SW480 (cell line): ENCODE measurements around the gene PTPRK.

Experiments
- DNase-seq: peaks from one replicate; pipeline ENCODE4 v3.0.0-alpha.2; 2016; ENCODE audit warnings: low spot score

Gene PTPRK

DNA sequence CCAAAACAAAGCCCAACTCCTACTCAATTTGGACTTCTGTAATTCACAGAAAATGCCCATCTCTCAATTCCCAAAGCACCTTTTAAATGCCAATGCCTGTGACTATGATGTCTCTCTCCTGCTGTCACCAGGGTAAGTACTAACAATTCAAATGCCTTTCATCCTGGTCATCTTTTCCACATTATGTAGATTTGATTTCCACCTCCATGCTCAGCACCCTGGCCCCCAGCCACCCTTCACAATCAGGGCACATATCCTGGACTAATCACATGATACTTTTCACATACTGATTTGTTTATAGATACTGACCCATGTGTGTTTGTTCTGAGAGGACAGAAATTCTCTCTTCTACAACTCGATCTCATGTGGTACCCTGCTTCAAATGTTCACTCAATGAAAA, 236.3 kb downstream of the PTPRK start:
- no peak for DNase-seq

DNA sequence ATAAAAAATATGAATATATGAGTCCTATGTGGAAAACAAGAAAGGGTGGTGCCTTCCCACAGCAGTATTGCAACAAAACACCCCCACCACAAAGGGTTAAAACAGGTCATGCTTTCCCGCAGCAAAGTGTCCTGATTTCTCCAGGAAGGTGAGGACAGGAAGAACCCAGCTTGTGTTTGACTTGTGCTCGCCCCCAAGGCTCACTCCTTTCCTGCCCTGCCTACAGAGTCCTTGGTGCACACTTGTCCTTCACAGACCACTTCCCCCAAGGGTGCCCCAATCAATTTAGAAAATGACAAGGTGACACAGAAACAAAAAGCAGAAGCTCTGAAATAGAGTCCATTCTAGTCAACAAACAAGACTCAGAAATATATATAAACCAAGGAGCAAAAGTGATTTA, 237.4 kb downstream of the PTPRK start:
- no peak for DNase-seq

DNA sequence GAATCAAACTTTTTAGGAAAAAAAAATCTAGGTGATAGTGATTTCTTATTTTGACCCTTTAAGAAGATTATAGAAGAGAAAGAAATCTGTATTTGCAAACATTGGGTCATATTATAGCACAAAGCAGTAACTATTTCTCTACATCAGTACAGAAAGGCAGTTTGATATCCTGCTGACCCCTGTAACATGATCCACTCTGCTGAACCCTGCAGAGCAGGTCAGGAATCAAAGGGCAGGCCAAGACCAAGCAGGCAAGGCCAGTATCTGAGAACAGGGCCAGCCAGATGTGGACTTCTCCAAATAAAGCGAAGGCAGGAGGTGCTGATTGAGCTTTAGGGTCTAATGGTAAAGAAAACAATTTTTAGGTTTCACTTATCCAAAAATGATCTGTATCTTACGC, 239.4 kb downstream of the PTPRK start:
- DNase-seq, result no peak

DNA sequence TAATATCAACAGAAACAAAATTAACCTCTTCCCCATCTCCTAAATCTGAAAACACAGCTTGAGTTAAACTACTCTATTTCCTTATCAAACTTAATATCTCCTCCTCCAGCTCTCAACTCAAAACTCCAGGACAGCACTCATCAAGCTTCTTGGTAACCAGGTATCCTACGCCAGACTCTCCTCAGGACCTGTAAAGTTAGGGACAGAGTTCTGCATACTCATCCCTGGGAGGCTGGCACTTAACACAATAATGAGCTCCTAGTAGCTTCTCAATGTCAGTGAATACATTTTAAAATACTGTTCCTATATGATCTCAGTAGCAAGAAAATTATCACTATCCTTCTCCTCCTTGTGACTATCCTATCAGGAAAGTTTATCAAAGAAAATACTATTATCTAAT, 240.3 kb downstream of the PTPRK start:
- DNase-seq, result no peak

DNA sequence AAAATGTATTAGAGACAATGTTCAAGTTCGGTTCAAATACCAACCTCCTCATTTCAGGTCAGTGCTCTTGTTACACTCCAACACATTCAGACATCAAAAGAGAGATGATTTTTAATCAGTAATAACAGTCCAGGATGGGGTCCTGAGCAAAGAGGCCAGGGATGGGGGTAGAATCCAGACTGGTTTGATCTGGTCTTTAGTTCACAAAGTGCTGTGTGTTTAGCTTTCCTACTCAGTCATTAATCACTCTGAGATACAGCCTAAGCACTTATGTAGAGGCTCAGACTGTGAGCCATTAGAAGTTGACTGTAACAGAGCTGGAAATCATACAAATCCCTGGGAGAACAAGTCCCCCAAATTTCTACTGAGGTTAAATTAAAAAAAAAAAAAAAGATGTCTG, 241.6 kb downstream of the PTPRK start:
- no peak for DNase-seq

DNA sequence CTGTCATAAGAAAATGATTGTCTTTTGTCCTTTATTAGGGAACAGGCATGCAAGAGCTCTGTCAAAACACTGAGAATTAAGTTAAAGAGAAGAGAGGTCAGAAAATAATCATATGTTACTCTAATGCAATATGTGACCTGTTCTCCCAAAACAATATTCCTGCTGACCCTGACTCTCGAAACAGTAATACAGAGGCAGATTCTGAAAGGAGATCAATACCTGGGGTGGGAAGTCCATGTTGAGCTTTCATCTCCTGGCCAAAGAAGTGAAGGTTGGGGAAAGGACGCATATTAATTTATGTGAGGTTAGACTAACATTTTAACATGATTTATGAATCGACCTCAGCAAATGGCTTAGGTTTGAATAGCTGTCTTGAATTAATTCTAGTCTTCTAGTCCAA, 243.0 kb downstream of the PTPRK start:
- DNase-seq, result no peak

DNA sequence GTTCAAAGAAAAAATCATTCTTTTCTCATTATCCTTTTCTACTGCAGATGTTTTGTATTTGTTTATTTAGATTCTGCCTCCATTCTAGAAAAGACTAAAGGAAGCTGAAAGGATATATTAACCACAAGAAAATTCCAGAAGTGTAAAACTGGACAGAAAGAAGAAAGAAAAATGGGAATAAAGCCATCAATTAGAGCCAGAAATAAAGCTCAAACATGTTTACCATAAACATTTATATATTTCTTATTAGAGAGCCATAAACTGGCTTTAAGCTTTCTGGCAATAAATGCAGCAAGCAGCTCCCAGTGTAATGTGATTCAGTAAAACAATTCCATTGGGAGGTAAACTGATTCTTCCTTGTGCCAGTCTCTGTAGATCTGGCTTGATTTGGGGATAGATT, 244.1 kb downstream of the PTPRK start:
- DNase-seq, result no peak

DNA sequence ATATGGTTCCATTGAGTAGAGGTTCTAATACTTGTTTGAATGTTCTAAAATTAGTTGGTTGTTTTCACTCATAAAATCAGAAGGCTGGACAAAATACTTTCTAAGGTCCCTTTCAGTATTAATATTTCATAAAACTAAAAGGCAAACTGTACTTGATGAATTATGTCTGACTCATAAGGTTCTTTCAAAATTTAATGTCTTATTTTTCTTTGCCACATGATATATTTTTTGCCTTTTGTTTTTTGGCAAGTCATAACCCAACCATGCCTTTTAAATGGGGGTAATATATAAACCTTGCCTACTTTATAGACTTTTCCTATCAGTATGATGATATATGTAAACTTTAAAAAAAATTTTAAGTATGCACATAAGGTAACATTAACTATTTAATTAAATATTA, 244.7 kb downstream of the PTPRK start:
- DNase-seq, result no peak

DNA sequence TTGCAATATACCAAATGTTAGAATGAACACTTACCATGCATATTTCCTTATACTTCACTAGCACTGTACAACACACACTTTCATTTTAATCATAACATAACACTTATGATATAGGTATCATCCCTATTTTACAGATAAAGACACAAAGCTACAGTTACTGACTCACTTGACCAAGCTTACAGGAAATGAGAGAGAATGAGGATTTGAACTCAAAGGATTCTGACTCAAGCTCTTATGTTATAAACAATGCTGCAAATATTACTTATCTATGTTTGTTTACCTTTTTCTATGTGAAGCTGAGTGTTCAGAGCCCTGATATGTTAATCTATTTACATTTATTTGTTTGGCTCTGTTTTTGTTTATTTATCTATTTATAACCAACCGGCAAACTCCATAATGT, 245.4 kb downstream of the PTPRK start:
- no peak for DNase-seq

DNA sequence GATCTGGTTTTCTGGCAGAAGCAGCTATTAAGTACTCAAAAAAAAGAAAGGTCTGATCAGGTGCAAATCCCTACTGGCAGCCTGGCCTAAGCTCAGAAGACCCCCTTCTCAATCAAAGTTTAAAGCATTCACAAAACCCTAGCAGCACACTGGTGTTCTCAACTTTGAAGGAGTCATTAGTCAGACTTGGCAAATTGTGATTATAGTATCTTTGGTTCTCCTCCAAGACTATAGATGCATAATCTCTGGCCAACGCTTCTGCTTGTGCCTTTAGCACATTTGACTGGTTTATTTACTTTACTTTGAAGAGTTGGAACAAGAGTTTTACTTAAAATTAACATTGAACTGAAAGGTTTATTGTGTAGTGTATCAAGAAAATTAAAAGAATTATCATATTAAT, 248.9 kb downstream of the PTPRK start:
- no peak for DNase-seq

DNA sequence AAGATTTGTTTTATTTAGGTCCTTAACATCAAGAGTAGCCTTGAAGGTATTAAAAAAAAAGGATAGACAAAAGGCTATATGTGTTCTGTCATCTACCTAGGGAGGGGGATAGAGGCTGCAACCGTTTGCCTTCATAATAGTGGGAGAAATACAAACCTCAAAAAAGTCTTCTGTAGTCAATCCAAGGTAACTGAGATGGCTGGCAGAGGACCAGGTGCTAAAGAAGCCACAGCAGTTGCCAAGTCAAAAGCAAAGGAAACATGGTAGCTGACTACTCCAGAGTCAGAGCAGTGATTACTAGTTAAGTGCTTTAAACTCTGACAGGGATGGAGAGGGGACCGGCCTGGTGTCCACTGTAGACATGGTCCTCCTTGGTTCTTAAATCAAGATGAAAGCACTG, 249.4 kb downstream of the PTPRK start:
- no peak for DNase-seq

DNA sequence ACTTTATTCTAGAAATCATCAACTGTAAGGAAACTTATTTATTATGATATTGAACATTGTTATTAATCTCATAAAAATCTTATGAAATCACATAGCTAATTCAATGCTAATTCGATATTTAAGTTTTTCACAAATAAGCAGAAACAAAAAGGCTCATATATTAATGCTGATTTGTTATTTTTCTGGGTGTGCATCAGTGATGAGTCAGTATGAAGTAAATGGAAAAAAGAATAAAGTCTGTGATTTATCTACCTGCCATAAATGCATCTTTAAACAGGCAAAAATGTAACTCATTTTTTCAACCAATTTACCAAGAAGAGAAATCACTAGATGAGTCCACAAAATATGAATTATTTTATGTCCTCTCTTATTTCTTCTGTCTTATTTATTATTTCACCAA, 253.5 kb downstream of the PTPRK start:
- DNase-seq, result no peak

DNA sequence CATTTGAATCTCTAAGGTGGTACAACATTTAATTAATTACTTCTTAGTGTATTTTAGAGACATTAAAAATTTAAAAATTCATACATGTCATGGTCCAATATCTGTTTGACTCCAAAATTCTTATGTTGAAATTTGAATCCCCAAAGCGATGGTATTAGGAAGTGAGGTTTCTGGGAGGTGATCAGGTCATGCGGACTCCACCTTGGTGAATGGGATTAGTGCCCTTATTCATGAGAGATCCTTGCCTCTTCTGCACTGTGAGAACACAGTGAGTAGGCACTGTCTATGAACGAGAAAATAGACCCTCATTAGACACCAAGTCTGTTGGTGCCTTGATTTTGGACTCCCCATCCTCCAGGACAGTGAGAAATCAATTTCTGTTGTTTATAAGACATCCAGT, 254.7 kb downstream of the PTPRK start:
- DNase-seq, result no peak

DNA sequence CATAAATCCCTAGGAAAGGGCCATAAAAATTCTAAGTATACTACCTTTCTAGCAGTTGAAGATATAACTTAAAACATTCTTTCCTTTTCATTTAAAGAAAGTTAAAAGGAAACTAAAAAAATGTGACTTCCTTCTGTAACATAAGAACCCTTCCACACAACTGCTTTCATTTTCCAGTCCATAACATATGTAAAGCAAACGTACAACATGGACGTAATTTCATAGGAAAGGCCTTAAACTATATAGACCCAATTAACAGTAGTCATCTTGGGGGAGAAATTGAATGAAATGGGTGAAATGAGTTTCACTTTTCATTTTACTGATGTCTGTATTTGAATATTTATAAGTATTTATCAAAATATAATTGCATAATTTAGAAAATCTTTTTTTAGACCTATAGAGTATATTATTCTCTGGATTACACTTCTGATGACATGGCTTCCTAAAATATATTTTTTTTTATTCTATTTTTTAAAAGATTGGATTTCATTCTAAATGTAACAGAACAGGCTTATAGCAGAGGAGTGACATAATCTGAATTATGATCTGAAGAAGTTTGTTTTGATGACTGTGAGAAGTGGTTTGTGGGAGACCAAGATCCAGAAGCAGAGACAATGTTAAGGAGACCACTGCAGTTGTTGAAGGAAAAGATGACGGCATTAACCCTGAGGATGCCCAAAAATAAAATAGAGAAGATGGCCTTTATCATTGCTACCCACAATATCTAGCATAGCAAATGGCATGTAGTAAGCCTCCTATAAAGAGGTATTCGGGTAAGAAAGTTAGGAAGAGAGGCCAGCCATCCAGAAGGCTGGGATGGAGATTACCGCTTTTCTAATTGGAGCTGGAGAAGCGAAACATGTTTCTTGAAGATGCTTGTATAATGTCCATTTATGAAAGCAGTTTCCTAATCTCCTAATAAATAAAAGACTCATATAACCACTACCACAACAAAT, 260.4 kb downstream of the PTPRK start:
- no peak for DNase-seq

DNA sequence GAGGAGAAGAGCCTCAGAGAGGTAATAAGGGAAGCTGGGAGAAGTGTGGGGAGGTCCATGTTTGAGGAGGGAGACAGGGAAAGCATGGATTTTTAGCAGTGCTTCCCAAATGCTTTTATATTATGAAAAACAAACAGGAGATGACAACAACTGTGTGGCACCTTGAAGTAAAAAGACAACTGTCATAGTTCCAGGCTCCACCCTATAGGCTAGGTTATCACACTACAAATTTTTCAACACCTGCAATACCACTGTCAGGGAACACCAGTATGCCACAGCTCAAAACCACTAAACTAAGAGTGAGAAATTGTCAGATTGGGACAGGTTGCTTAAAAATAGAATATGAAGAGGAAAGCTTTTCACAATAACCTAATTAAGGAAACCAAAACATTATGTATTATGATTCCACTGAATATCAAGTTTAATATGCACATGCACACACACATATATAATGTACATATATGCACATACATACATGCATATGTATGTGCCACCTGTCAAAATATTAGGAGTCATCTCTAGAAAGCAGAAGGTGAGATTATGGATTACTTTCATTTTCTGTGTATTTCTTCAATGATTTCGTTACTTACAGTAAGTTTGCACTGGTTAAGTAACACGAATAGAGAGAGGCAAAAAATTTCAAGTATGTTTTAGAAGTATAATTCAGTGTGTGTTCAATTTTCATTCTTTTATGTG, 261.2 kb downstream of the PTPRK start:
- no peak for DNase-seq

DNA sequence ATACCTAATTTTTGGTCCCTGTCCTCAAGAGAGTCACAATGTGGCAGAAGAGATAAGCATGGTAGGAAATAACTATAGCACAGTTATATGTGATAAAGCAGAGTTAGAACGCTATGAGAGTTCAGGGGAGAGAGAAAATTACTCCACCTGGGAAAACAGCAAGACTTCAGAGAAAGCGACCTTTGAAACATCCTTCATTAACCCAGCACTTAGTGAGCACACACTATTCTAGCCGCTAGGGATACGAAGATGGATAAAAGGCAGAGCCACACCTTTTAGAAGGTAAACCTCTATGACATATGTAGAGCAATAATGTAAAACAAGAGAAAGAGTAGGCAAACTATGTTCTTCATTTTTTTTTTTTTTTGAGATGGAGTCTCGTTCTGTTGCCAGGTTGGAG, 264.3 kb downstream of the PTPRK start:
- no peak for DNase-seq

DNA sequence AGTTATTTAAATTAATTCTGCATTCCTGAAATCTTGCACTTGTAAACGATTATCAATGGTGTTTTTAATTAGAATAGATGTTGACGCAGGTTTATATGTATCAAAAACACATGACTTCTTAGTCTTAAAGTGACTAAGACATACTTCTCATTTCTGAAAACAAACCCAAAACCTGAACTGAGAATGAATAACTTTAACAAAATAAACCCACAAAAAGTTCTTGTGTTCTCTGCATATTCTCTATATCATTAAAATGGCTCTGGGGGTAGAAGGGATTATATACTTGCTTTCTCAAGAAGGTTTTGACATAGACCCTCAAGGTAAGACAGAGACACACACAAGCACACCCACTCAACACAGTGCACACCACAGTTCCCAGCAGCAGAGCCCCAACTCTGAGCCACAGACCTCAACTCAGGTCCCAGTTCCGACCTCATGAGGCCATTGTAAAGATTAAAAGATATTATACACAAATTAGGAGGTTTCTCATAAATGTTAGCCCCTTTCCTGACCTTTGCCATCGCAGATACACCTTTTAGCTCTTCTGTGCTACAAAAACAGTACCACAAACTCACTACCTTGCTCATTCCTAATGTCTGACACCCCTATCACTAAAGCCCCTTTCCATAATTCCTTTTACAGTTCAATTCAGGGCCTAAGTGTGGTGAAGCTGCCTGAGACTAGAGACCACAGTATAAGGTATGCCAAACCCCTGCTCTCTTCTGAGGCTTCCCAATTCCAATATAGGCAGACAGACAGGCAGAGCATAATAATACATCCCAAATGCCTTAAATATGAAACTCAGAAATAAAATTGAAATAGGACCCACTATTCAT, 267.8 kb downstream of the PTPRK start:
- no peak for DNase-seq

DNA sequence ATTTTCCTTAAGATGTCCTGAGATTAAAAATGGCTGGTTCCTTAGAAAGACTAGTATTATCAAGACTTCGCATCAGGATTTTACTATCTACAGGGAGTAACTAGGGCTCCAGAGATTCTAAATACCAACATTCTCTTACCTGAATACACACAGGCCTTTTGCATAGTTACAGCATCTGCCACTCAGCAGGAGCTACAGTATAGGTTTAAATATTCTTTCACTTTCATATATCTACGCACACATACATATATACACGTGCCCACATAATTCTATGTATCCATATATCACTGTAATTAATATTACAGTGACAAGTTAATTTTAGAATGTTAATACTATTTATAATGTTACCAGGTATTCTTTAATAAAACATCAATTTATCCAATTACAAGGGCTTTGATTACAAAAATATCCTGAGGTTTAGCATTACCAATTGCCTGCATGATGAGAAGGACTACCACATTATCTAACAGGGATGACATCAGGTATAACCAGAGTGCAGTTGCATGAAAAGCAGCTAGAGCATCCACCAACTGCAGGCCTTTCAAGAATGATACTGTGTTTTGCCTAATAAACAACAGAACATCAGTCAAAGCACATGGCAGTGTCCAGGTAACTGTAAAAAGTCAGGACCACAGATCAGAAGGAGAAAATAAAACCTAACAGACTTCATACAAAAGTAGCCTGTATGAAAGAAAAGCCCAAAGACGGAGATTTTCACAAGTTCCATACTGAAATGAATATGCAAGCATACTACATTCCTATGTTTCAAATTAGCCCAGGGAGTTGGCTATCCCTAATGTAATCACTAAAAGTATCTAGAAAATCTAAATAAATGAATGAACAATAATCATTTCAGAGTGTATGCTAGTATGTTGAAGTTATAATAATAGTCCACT, 268.7 kb downstream of the PTPRK start:
- DNase-seq, result no peak

DNA sequence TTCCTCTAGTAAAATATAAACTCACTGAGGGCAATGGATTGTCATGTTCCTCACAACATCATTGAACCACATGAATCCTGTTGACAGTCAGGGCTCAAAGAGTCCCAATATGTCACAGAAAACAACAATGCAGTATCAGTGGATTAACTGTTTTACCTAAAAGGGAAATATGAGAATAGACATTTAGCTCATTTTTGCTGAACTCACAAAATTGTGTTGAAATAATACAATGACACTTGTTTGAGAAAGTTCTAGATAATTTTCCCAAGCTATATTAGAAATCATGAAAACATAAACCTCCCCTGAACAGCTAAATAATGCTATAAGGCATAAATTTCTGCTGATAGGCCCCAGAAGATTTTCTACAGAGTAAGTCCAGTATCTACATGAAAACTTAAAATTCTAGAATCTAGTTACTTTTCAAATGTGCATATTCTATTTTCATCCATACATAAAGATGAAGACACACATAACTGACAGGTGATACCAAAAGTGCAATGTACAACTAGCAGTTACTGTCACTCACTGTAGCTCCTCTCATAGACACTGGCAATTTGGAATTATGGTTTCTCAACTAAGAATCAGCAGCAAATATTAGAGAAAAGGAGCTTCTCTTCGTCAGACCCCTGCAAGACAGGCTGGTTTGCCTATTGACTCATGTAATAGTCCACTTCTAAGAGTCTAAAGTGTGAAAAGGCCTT, 269.9 kb downstream of the PTPRK start:
- DNase-seq, result no peak

DNA sequence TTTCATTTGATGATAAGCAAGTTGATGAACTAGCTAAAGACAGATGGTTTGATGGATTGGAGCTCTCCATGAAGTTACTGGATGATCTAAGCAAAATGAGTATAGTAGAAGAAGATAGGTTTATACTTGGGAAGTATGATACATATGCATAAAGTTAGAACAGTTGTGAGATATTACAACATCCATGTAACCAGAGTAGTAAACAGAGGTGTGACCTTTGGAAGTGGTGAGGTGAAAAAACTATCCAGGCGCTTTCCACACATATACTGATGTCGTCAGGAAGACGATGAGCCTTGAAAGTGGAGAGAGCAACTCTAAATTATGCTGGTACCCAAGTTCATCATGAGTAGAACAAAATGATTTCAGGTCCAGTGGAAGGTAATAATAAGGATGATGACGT, 271.0 kb downstream of the PTPRK start:
- DNase-seq, result no peak
